K562 (cell line): ENCODE data around the gene HOXD12. TPM values are rescaled to one million over a fixed set of nuclear protein-coding genes. Genes with fewer than 3 reads are reported as not detected.

Experiments used
- ARID2 ChIP-seq: fragments of 450-650 bp; IDR thresholded peaks from 2 replicates; pipeline ENCODE4 v1.6.1; 2017; ENCODE audit warnings: antibody characterized with exemption, mild to moderate bottlenecking
- CGGBP1 ChIP-seq: fragments of 250-450 bp; sonication (Bioruptor Pico); IDR thresholded peaks from 2 replicates; pipeline ENCODE4 v1.9.0; 2021; ENCODE audit warnings: mild to moderate bottlenecking
- HDAC3 ChIP-seq: fragments of 450-650 bp; IDR thresholded peaks from 2 replicates; pipeline ENCODE4 v1.6.1; 2018; ENCODE audit warnings: borderline replicate concordance, mild to moderate bottlenecking, moderate library complexity; ENCODE audit not compliant: partially characterized antibody
- KLF16 ChIP-seq: IDR thresholded peaks from 2 replicates; pipeline ENCODE4 v1.6.1; 2016; ENCODE audit warnings: antibody characterized with exemption
- MAZ ChIP-seq, 2 experiments: fragments of 450-650 bp in 1 of 2; sonication (generic) in 1 of 2; formaldehyde crosslinking; IDR thresholded peaks in 1 of 2; conservative IDR thresholded peaks in 1 of 2; 2 replicates each; pipeline versions ENCODE4 v1.4.0 to v1.5.0; 2020; ENCODE audit warnings: mild to moderate bottlenecking in 1 of 2, missing genetic modification reagents in 1 of 2
- MTA3 ChIP-seq: fragments of 450-650 bp; formaldehyde crosslinking; IDR thresholded peaks from 2 replicates; pipeline ENCODE4 v1.6.1; 2017; ENCODE audit warnings: mild to moderate bottlenecking, borderline replicate concordance
- MYNN ChIP-seq, 2 experiments: sonication (generic); formaldehyde crosslinking in 1 of 2; IDR thresholded peaks; 2 replicates each; pipeline versions ENCODE4 v1.5.0 to v1.6.1; 2016 to 2020; ENCODE audit warnings: antibody characterized with exemption in 1 of 2, missing genetic modification reagents in 1 of 2
- PHF21A ChIP-seq: fragments of 450-650 bp; IDR thresholded peaks from 2 replicates; pipeline ENCODE4 v1.6.1; 2017; ENCODE audit warnings: low read depth, borderline replicate concordance
- POLR2G ChIP-seq: fragments of 200-400 bp; formaldehyde crosslinking; IDR thresholded peaks from 2 replicates; pipeline ENCODE4 v1.6.1; 2017; ENCODE audit warnings: low read depth, mild to moderate bottlenecking, antibody characterized with exemption, low read length, moderate library complexity
- SOX6 ChIP-seq: fragments of 450-650 bp; IDR thresholded peaks from 2 replicates; pipeline ENCODE4 v1.6.1; 2014; ENCODE audit warnings: mild to moderate bottlenecking
- STAG1 ChIP-seq: sonication (generic); formaldehyde crosslinking; IDR thresholded peaks from 2 replicates; pipeline ENCODE4 v1.5.0; 2020; ENCODE audit warnings: missing genetic modification reagents, borderline replicate concordance
- UBTF ChIP-seq, 2 experiments: IDR thresholded peaks; 2 replicates each; pipeline ENCODE4 v1.6.1; 2012; ENCODE audit warnings: improper control_type of control experiment in 2 of 2, low read depth in 2 of 2, low read length in 2 of 2, borderline replicate concordance in 1 of 2
- ZBTB43 ChIP-seq: sonication (generic); formaldehyde crosslinking; IDR thresholded peaks from 2 replicates; pipeline ENCODE4 v1.8.0; 2023; ENCODE audit warnings: mild to moderate bottlenecking, missing genetic modification reagents
- ZBTB49 ChIP-seq: sonication (generic); formaldehyde crosslinking; IDR thresholded peaks from 2 replicates; pipeline ENCODE4 v1.8.0; 2022; ENCODE audit warnings: missing genetic modification reagents, mild to moderate bottlenecking, borderline replicate concordance
- ZBTB7A ChIP-seq: IDR thresholded peaks from 2 replicates; pipeline ENCODE4 v1.6.1; 2011; ENCODE audit warnings: low read depth, mild to moderate bottlenecking, low read length, moderate library complexity, borderline replicate concordance; ENCODE audit not compliant: control insufficient read depth
- polyA plus RNA-seq, 8 experiments: library from polyadenylated mRNA; depleted of rRNA in 4 of 8; stranded (reverse) in 5 of 8; unstranded in 3 of 8; fragments of >200 nt; fragmentation: Nextera tagmentation in 2 of 8; fragmentation: Illumina TruSeq in 1 of 8; extraction: Ambion mirVana in 2 of 8; extraction: Trizol in 1 of 8; gene quantifications; 2 replicates each; pipeline versions ENCODE4 v1.2.1 to v1.2.3, GENCODE V29; 2011 to 2014; ENCODE audit warnings: inconsistent platforms in 1 of 8, missing spikeins in 1 of 8
- total RNA-seq, 7 experiments: library from RNA; depleted of rRNA in 6 of 7; stranded (reverse); fragments of >200 nt in 6 of 7; fragmentation: Illumina TruSeq in 2 of 7; extraction: Trizol in 2 of 7; gene quantifications; 2 replicates each; pipeline versions ENCODE4 v1.2.1 to v1.2.3, GENCODE V29; 2011 to 2021; ENCODE audit warnings: low replicate concordance in 1 of 7
- TF ChIP-seq, protein P1 (sequence below): IDR thresholded peaks from 2 replicates; pipeline ENCODE4 v1.6.1; 2011; ENCODE audit warnings: borderline replicate concordance, low read depth, mild to moderate bottlenecking, moderate library complexity, low read length; ENCODE audit not compliant: insufficient read depth, poor library complexity, severe bottlenecking

The HOXD12 gene
- total and polyA plus RNA-seq, 9 of the 15 experiments (the other 6 are each of a cell fraction or from before 2014, with no cell fraction given), result not detected

DNA sequence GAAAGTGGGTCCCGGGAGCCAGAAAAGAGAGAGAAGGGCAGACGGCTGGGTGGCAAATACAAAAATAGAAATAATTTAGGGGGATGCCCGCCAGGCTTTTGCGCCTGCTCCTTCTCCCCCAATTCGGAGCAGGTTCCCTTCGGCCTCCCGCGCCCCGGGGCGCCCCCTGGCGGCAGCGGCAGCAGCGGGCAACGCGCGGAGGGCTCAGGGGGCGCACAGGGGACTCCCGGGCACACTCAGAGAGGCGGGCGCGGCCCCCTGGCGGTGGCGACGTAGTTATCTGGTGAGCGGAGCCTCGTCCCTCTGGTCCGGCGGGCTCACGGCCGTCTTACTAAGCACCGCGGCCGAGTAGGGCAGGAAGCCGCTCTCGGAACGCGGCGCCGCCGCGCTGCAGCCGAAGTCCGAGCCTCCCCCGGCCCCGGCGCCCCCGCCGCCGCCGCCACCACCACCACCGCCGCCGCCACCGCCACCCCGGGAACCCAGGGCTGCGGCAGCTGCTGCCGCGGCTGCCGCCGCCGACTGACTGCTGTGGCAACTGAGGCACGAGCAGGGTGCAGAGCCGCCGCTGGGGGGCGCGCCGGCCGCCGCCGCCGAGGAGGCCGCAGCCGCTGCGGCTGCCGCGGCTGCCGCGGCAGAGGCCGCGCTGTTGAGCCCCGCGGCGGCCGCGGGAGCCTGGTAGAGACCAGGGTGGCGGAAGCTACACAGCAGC is 19.6 kb upstream of the HOXD12 start (continued):
- TF ChIP-seq MYNN (IDR thresholded peaks at IDR 0.05) (peak; percentile 66; the same call in 1 of the 2 replicates), MYNN (CRISPR knock-in tag; IDR thresholded peaks at IDR 0.05) (no peak), MTA3 (peak; percentile 77), MAZ (CRISPR knock-in tag; conservative IDR thresholded peaks at IDR 0.05 in 1 of 2, IDR thresholded peaks at IDR 0.05 in 1 of 2) (peak; percentile 45 to 90; a peak in 3 of 4 replicates), STAG1 (CRISPR knock-in tag) (peak; percentile 60; the same call in 1 of the 2 replicates), SOX6 (0 out of 2 replicates have a peak, but pooled peaks have one; percentile 30), ZBTB7A (peak; percentile 99), ARID2 (0 out of 2 replicates have a peak, but pooled peaks have one; percentile 11), UBTF (IDR thresholded peaks at IDR 0.05; ENCODE audit: borderline replicate concordance in 1 of 2, low read depth in 2 of 2, low read length in 2 of 2) (peak; percentile 61 to 84; a peak in 3 of 4 replicates), ZBTB49 (CRISPR knock-in tag) (no peak), CGGBP1 (peak; percentile 31; the same call in 1 of the 2 replicates), ZBTB43 (no peak), PHF21A (peak; percentile 50; the same call in 1 of the 2 replicates), HDAC3 (no peak), KLF16 (peak; percentile 34; the same call in 1 of the 2 replicates), POLR2G (peak; percentile 46; the same call in 1 of the 2 replicates)
- TF ChIP-seq, protein P1, sequence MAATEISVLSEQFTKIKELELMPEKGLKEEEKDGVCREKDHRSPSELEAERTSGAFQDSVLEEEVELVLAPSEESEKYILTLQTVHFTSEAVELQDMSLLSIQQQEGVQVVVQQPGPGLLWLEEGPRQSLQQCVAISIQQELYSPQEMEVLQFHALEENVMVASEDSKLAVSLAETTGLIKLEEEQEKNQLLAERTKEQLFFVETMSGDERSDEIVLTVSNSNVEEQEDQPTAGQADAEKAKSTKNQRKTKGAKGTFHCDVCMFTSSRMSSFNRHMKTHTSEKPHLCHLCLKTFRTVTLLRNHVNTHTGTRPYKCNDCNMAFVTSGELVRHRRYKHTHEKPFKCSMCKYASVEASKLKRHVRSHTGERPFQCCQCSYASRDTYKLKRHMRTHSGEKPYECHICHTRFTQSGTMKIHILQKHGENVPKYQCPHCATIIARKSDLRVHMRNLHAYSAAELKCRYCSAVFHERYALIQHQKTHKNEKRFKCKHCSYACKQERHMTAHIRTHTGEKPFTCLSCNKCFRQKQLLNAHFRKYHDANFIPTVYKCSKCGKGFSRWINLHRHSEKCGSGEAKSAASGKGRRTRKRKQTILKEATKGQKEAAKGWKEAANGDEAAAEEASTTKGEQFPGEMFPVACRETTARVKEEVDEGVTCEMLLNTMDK, result peak; percentile 94
